ENCODE data around the gene RPL35. TPM values are rescaled to one million over a fixed set of nuclear protein-coding genes. Genes with fewer than 3 reads are reported as not detected.

Gene RPL35
- total and polyA plus RNA-seq, 9 donors: 752 to 7,796 (median 2,205) TPM

- TF ChIP-seq POLR2A (IDR thresholded peaks at IDR 0.05): no peak
- no peak for TF ChIP-seq EP300 (IDR thresholded peaks at IDR 0.05)
- no peak for TF ChIP-seq CTCF (IDR thresholded peaks at IDR 0.05)
- intact Hi-C loops (cut with DNase I): no loop called here
- WGBS, 3 donors: 93 to 98% (median 98%) methylated on average over 13 of the region's 13 CpGs
- Histone ChIP-seq H3K4me1 (ENCODE audit: insufficient read depth) (no peaks in the 10 kb centered on the region), H3K27ac (no peak overlapping the region), H3K27me3 (no peaks in the 10 kb centered on the region), H3K36me3 (no peaks in the 10 kb centered on the region), H3K4me3 (no peak overlapping the region), H3K9me3 (no peaks in the 10 kb centered on the region)
- DNase-seq: no peak
Measured at GRCh38 chr9:124889006-124889405, 27.2 kb upstream of the RPL35 start.

GRCh38 chr9:124887832-124888231 is 26.1 kb upstream of the RPL35 start:
- Histone ChIP-seq H3K4me3 (no peak overlapping the region), H3K36me3 (no peaks in the 10 kb centered on the region), H3K27ac (no peak overlapping the region), H3K27me3 (no peaks in the 10 kb centered on the region), H3K9me3 (no peaks in the 10 kb centered on the region), H3K4me1 (ENCODE audit: insufficient read depth) (no peaks in the 10 kb centered on the region)
- DNase-seq: no peak
- intact Hi-C loops (cut with DNase I): no loop called here
- TF ChIP-seq CTCF (IDR thresholded peaks at IDR 0.05) (no peak), POLR2A (IDR thresholded peaks at IDR 0.05) (no peak), EP300 (IDR thresholded peaks at IDR 0.05) (no peak)
- WGBS, 3 donors: 67 to 82% (median 76%) methylated on average over 5 of the region's 5 CpGs

DNA sequence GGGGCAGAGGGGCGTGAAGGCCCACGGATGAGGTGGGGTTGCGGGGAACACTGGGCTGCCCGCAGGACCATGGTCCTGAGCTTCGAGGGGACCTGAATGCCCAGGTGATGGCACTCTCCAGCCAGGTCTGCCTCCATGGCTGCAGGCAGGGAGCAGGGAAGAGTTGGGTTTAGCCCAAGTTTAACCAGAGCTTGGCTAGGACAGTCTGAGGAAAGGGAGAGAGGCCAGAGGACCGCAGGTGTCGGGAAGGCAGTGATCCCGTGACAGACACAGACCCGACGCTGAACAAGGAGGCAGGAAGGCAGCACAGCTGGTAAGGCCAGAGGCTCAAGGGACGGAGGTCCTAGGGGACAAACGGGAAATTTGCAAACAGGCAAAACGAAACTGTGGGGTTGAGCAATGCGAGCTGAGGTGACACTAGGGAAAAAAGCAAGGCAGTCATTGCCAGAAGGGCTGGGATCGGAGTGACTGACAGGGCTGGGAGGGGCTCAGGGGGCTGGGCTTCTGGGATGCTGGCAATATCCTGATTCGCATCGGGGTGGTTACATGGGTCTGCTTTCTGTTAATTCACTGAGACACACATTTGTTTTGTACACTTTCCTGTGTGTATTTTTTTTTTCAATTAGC is 25.2 kb upstream of the RPL35 start:
- Histone ChIP-seq H3K4me3 (no peak overlapping the region), H3K36me3 (no peaks in the 10 kb centered on the region), H3K9me3 (no peaks in the 10 kb centered on the region), H3K4me1 (ENCODE audit: insufficient read depth) (no peaks in the 10 kb centered on the region), H3K27ac (no peak overlapping the region), H3K27me3 (no peaks in the 10 kb centered on the region)
- TF ChIP-seq POLR2A (IDR thresholded peaks at IDR 0.05): no peak
- no peak for TF ChIP-seq CTCF (IDR thresholded peaks at IDR 0.05)
- no peak for TF ChIP-seq EP300 (IDR thresholded peaks at IDR 0.05)
- 87 to 91% (median 88%) methylated on average over 17 of the region's 17 CpGs for WGBS, 3 donors
- intact Hi-C loops (cut with DNase I): no loop called here
- DNase-seq: no peak

- Histone ChIP-seq H3K9me3 (no peaks in the 10 kb centered on the region), H3K27ac (no peak overlapping the region), H3K4me1 (ENCODE audit: insufficient read depth) (no peaks in the 10 kb centered on the region), H3K36me3 (no peaks in the 10 kb centered on the region), H3K27me3 (no peaks in the 10 kb centered on the region), H3K4me3 (no peak overlapping the region)
- WGBS, 3 donors: 75 to 84% (median 82%) methylated on average over 10 of the region's 10 CpGs
- TF ChIP-seq POLR2A (IDR thresholded peaks at IDR 0.05) (no peak), CTCF (IDR thresholded peaks at IDR 0.05) (no peak), EP300 (IDR thresholded peaks at IDR 0.05) (no peak)
- no peak for DNase-seq
- intact Hi-C loops (cut with DNase I): no loop called here
Measured at GRCh38 chr9:124886461-124886860, 24.7 kb upstream of the RPL35 start.

Measured in ovary (tissue), 9 donors.